ENCODE measurements around the gene RBPJ.

RBPJ gene

DNA sequence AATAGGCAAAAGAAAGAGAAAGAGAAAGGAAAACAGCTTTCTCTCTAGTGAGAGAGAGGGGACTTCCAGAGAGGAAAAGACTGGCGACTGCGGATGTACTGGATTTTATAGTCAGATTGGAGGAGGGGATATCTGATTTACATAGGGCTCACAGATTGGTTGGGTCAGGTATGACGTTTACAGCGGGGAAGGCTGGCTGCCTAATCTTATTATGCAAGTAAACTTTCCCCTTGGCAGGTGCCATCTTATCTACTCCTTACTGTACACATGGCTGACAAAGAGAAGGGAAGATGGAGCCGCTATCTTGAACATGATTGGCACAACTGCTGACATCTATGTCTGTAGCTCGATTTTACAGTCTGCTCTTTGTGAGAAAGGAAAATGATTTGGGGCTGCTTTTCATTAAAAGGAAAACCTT, 25.4 kb downstream of the RBPJ start:
- no peak overlapping the region for H3K4me2 ChIP-seq (ENCODE audit: low read length)
- H3K79me2 ChIP-seq (ENCODE audit: insufficient read depth, low read length): peaks cover 31% of the 10 kb centered on the region
- H3F3A ChIP-seq (ENCODE audit: insufficient read depth, low read length): no peaks in the 10 kb centered on the region
- no peaks in the 10 kb centered on the region for H4K20me1 ChIP-seq (ENCODE audit: insufficient read depth, low read length)
- peaks cover 7% of the 10 kb centered on the region for H3K4me1 ChIP-seq (ENCODE audit: insufficient read depth, low read length, severe bottlenecking)
- no peaks in the 10 kb centered on the region for H3K36me3 ChIP-seq (ENCODE audit: insufficient read depth, low read length)
- H2AFZ ChIP-seq (ENCODE audit: low read length): no peak overlapping the region
- H3K27me3 ChIP-seq (ENCODE audit: insufficient read depth, low read length): no peaks in the 10 kb centered on the region
- no peak overlapping the region for H3K27ac ChIP-seq (ENCODE audit: low read depth, low read length, poor library complexity, severe bottlenecking)
- no peaks in the 10 kb centered on the region for H3K9me3 ChIP-seq (ENCODE audit: low read length)
- TF ChIP-seq EZH2 (IDR thresholded peaks at IDR 0.05; ENCODE audit: borderline replicate concordance, low read length) (no peak), CTCF (IDR thresholded peaks at IDR 0.05; ENCODE audit: low read length) (no peak)
- no peak overlapping the region for H3K9ac ChIP-seq (ENCODE audit: low read length)
- no peaks in the 10 kb centered on the region for H3K9me2 ChIP-seq (ENCODE audit: low read depth, low read length)
- H3K4me3 ChIP-seq (ENCODE audit: low read depth, low read length, poor library complexity, severe bottlenecking): no peak overlapping the region

GRCh38 chr4:26349496-26349895, 28.7 kb downstream of the RBPJ start:
- Histone ChIP-seq H3K36me3 (ENCODE audit: insufficient read depth, low read length) (no peaks in the 10 kb centered on the region), H2AFZ (ENCODE audit: low read length) (no peak overlapping the region), H3K9me2 (ENCODE audit: low read depth, low read length) (no peaks in the 10 kb centered on the region), H3K27ac (ENCODE audit: low read depth, low read length, poor library complexity, severe bottlenecking) (no peak overlapping the region), H3F3A (ENCODE audit: insufficient read depth, low read length) (no peaks in the 10 kb centered on the region), H3K4me1 (ENCODE audit: insufficient read depth, low read length, severe bottlenecking) (peaks cover 7% of the 10 kb centered on the region), H3K4me3 (ENCODE audit: low read depth, low read length, poor library complexity, severe bottlenecking) (no peak overlapping the region), H3K9me3 (ENCODE audit: low read length) (no peaks in the 10 kb centered on the region), H3K4me2 (ENCODE audit: low read length) (no peak overlapping the region), H3K79me2 (ENCODE audit: insufficient read depth, low read length) (peaks cover 28% of the 10 kb centered on the region), H3K27me3 (ENCODE audit: insufficient read depth, low read length) (no peaks in the 10 kb centered on the region), H3K9ac (ENCODE audit: low read length) (no peak overlapping the region), H4K20me1 (ENCODE audit: insufficient read depth, low read length) (no peaks in the 10 kb centered on the region)
- TF ChIP-seq EZH2 (IDR thresholded peaks at IDR 0.05; ENCODE audit: borderline replicate concordance, low read length) (no peak), CTCF (IDR thresholded peaks at IDR 0.05; ENCODE audit: low read length) (no peak)

GRCh38 chr4:26351685-26352084, 30.9 kb downstream of the RBPJ start:
- H3K4me3 ChIP-seq (ENCODE audit: low read depth, low read length, poor library complexity, severe bottlenecking): no peak overlapping the region
- H3K9me2 ChIP-seq (ENCODE audit: low read depth, low read length): no peaks in the 10 kb centered on the region
- no peak overlapping the region for H3K9ac ChIP-seq (ENCODE audit: low read length)
- H2AFZ ChIP-seq (ENCODE audit: low read length): no peak overlapping the region
- H3K36me3 ChIP-seq (ENCODE audit: insufficient read depth, low read length): no peaks in the 10 kb centered on the region
- no peak overlapping the region for H3K27ac ChIP-seq (ENCODE audit: low read depth, low read length, poor library complexity, severe bottlenecking)
- H3K79me2 ChIP-seq (ENCODE audit: insufficient read depth, low read length): peaks cover 22% of the 10 kb centered on the region; the same call in 1 of the 2 replicates
- no peaks in the 10 kb centered on the region for H3F3A ChIP-seq (ENCODE audit: insufficient read depth, low read length)
- H3K27me3 ChIP-seq (ENCODE audit: insufficient read depth, low read length): no peaks in the 10 kb centered on the region
- no peak for TF ChIP-seq CTCF (IDR thresholded peaks at IDR 0.05; ENCODE audit: low read length)
- no peak for TF ChIP-seq EZH2 (IDR thresholded peaks at IDR 0.05; ENCODE audit: borderline replicate concordance, low read length)
- H3K4me1 ChIP-seq (ENCODE audit: insufficient read depth, low read length, severe bottlenecking): peaks cover 4% of the 10 kb centered on the region
- H3K4me2 ChIP-seq (ENCODE audit: low read length): no peak overlapping the region
- no peaks in the 10 kb centered on the region for H4K20me1 ChIP-seq (ENCODE audit: insufficient read depth, low read length)
- H3K9me3 ChIP-seq (ENCODE audit: low read length): no peaks in the 10 kb centered on the region

Measured in OCI-LY1 (cell line).